Upper lobe of right lung (tissue), 1 donor: ENCODE measurements around the gene RNU5D-1. TPM values are rescaled to one million over a fixed set of nuclear protein-coding genes. Genes with fewer than 3 reads are reported as not detected.
"Not testable (repeated sequence)": the region's sequence is repeated elsewhere in the genome, so short reads cannot be mapped to it uniquely, and the experiment has no call there.

ENCODE experiments used
- ATAC-seq: fragments of 200-7000 bp; cut with Tn5 transposase; one replicate; pipeline ENCODE4 v1.9.1; 2020; ENCODE audit warnings: mild to moderate bottlenecking, moderate library complexity
- DNase-seq: peaks from one replicate; pipeline ENCODE4 v3.0.0-alpha.2; 2020
- H3K27ac ChIP-seq: fragments of 200-600 bp; one replicate; pipeline ENCODE4 v1.8.0; 2022
- H3K27me3 ChIP-seq: fragments of 200-600 bp; one replicate; pipeline ENCODE4 v1.8.0; 2022; ENCODE audit warnings: mild to moderate bottlenecking
- H3K36me3 ChIP-seq: fragments of 200-600 bp; one replicate; pipeline ENCODE4 v1.8.0; 2022
- H3K4me1 ChIP-seq: fragments of 200-600 bp; one replicate; pipeline ENCODE4 v1.8.0; 2022
- H3K4me3 ChIP-seq: fragments of 200-600 bp; one replicate; pipeline ENCODE4 v1.8.0; 2022; ENCODE audit warnings: mild to moderate bottlenecking
- H3K9me3 ChIP-seq: fragments of 200-600 bp; one replicate; pipeline ENCODE4 v1.8.0; 2022
- intact Hi-C: fragments of 100-400 bp; cut with DNase I; formaldehyde crosslinking; loops from one replicate; pipeline ENCODE4 v1.11.0; 2022
- total RNA-seq: library from RNA; stranded (reverse); fragmentation: NEBNext Ultra II Directional; extraction: Animal tissue kit (Norgen Biotek cat#: 25700); gene quantifications from one replicate; pipeline ENCODE4 v1.2.1, GENCODE V29; 2021
- TF ChIP-seq, protein P1 (sequence below): fragments of 200-600 bp; IDR thresholded peaks from one replicate; pipeline ENCODE4 v1.8.0; 2022; ENCODE audit warnings: antibody characterized with exemption
- donor health status: DM: no; HTN: yes; CAD: no; lungs with severe emphysema.

The RNU5D-1 gene
- total RNA-seq, 1 donor from 2014 or later, result not detected

DNA sequence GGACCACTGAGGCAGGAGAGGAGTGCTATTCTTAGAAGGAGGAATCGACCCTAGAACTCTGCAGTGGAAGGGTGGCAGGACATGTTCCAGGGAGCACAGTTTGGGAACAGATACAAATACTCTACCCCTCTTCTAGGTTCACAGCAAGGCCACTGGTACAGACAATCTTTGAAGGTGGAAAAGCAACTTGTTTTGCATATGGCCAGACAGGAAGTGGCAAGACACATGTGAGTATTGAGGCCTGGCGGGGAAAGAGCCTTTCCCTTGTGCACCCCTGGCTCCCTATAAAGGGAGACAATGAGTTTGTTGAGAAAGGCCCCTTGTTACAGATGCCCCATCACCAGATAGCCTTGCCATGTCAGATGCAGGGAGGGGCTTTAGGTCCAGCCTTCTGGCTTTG lies 26.4 kb upstream of the RNU5D-1 start:
- no peaks in the 10 kb centered on the region for H3K27me3 ChIP-seq
- no peak overlapping the region for H3K4me3 ChIP-seq
- TF ChIP-seq, protein P1, sequence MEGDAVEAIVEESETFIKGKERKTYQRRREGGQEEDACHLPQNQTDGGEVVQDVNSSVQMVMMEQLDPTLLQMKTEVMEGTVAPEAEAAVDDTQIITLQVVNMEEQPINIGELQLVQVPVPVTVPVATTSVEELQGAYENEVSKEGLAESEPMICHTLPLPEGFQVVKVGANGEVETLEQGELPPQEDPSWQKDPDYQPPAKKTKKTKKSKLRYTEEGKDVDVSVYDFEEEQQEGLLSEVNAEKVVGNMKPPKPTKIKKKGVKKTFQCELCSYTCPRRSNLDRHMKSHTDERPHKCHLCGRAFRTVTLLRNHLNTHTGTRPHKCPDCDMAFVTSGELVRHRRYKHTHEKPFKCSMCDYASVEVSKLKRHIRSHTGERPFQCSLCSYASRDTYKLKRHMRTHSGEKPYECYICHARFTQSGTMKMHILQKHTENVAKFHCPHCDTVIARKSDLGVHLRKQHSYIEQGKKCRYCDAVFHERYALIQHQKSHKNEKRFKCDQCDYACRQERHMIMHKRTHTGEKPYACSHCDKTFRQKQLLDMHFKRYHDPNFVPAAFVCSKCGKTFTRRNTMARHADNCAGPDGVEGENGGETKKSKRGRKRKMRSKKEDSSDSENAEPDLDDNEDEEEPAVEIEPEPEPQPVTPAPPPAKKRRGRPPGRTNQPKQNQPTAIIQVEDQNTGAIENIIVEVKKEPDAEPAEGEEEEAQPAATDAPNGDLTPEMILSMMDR, result no peak
- no peaks in the 10 kb centered on the region for H3K4me1 ChIP-seq
- H3K36me3 ChIP-seq, result no peaks in the 10 kb centered on the region
- ATAC-seq (no peak), DNase-seq (no peak)
- H3K9me3 ChIP-seq, result no peaks in the 10 kb centered on the region
- intact Hi-C loops, result no loop called here
- no peak overlapping the region for H3K27ac ChIP-seq

DNA sequence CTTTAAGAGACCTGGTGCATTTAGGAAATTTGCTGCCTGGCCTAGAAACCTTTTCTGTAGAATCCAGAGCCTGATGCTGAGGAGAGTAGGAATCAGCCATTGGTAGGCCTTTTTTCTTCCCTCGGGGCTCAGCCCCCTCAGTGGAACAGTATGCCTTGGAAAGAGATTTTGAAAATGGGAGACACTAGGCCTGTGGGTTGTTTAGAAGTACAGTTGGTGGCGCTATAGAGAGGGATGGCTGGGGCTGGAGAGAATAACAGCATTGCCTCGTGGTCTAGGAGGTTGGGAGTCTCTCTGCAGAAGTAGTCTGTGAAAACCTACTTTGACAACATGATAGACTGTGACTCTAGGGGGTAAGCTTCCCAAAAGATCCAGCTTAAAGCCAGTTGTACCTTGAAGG lies 16.9 kb upstream of the RNU5D-1 start:
- Histone ChIP-seq H3K9me3 (no peaks in the 10 kb centered on the region), H3K27me3 (no peaks in the 10 kb centered on the region), H3K4me3 (no peak overlapping the region), H3K36me3 (no peaks in the 10 kb centered on the region), H3K27ac (no peak overlapping the region), H3K4me1 (no peaks in the 10 kb centered on the region)
- ATAC-seq (no peak), DNase-seq (no peak)
- TF ChIP-seq, protein P1, result no peak
- intact Hi-C loops, result no loop called here

DNA sequence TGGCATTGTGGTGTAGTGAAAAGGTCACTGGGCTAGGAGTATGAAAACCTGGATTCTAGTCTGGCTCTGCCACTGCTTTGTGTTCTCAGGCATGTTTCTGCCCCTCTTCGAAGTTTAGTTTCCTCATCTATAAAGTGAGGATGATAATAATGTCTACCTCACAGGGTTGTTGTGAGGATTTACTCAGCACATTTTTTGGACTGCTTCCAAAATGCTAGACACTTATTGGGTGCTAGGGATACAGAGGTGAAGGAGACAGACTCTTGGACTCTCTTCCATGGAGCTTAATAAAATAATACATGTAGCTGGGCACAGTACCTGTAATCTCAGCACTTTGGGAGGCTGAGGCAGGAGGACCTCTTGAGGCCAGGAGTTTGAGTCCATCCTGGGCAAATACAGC lies 12.2 kb upstream of the RNU5D-1 start:
- Histone ChIP-seq H3K9me3 (no peaks in the 10 kb centered on the region), H3K4me3 (no peak overlapping the region), H3K4me1 (no peaks in the 10 kb centered on the region), H3K27ac (no peak overlapping the region), H3K36me3 (no peaks in the 10 kb centered on the region), H3K27me3 (no peaks in the 10 kb centered on the region)
- ATAC-seq (no peak), DNase-seq (no peak)
- TF ChIP-seq, protein P1, result no peak
- intact Hi-C loops, result no loop called here

DNA sequence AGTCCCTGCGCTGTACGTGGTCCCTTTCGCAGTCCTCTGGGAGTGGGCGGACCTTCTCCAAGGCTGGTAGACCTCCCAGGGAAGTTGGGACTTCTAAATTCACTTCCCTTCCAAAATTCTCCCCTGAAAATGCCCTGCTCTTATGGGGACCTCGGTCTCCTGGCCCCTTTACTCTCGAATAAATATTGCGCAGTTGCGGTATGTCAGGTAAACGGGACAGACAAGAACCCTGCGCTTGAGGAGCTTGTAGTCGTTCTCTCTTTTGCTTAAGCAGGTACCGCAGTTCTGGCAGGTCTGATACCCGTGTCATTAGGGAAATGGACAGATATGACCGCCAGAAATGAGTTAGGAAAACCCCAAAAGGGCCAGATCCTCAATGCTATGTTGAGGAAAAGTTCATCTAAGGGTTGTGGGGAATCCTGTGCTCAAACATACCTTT lies 9.2 kb upstream of the RNU5D-1 start:
- Histone ChIP-seq H3K4me3 (peak overlapping the region; percentile 64), H3K4me1 (no peaks in the 10 kb centered on the region), H3K27me3 (no peaks in the 10 kb centered on the region), H3K9me3 (no peaks in the 10 kb centered on the region), H3K27ac (no peak overlapping the region), H3K36me3 (no peaks in the 10 kb centered on the region)
- TF ChIP-seq, protein P1, result no peak
- ATAC-seq, result no peak
- DNase-seq, result no peak
- intact Hi-C loops, result no loop called here

DNA sequence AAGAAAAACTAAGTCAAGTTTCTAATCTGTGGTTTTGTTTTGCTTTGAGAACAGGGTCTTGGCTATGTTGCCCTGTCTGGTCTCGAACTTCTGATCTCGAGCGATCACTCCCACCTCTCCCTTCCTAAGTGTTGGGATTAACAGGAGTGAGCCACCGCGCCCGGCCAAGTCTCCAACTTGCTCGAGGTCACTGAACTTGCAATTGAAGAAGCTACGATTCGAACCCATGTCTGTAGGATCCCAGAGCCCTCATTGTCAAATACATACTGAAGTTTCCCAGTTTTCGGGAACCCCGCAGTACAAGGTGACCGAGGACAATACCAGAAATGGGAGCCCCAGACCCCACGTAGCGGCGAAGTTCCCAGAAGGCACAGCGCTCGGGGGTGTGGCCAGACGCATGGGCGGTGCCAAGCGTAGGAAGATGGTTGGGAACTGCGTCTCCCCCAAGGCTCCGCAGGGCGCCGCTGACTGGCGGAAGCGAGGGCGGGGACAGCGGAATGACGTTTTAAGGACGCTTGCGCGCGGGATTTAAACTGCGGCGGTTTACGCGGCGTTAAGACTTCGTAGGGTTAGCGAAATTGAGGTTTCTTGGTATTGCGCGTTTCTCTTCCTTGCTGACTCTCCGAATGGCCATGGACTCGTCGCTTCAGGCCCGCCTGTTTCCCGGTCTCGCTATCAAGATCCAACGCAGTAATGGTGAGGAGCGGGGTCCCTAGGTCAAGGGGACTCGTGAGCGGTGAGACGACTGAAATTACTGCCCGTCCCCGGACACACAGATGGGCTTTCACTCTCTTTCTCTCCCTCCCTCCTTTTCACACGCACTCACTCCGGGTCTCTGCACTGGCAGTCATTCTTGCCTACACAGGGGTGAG lies 8.6 kb upstream of the RNU5D-1 start, which contains the start of gene KIF2C:
KIF2C (plus strand) TSS at position 531 of the 872 bp plus-strand sequence; CDS start at position 627, 96 bp downstream.
- Histone ChIP-seq H3K4me1 (no peaks in the 10 kb centered on the region), H3K9me3 (no peaks in the 10 kb centered on the region), H3K4me3 (peak within 1 kb of the TSS; percentile 64), H3K27ac (peak within 1 kb of the TSS; percentile 89), H3K36me3 (no peaks in the 10 kb centered on the region), H3K27me3 (no peaks in the 10 kb centered on the region)
- ATAC-seq, result peak; percentile 100
- DNase-seq, result peak; percentile 99
- TF ChIP-seq, protein P1, result peak; percentile 18
- intact Hi-C loops, result no loop called here

DNA sequence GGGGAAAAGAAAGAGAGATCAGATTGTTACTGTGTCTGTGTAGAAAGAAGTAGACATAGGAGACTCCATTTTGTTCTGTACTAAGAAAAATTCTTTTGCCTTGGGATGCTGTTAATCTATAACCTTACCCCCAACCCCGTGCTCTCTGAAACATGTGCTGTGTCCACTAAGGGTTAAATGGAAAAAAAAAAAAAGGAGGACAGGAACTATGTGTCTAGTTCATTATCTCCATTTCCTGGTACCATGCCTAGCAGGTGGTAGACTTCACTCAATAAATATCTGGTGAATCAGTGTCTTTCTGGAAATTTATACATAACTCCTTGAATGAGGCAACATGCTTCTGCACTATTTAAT lies 8.0 kb upstream of the RNU5D-1 start:
- DNase-seq, ATAC-seq, H3K4me1 ChIP-seq, H3K36me3 ChIP-seq, H3K27me3 ChIP-seq, intact Hi-C loops, H3K9me3 ChIP-seq: not testable (repeated sequence)
- peak overlapping the region; percentile 64 for H3K4me3 ChIP-seq
- peak overlapping the region; percentile 89 for H3K27ac ChIP-seq
